ENCODE data around the gene DOP1A. TPM values are rescaled to one million over a fixed set of nuclear protein-coding genes. Genes with fewer than 3 reads are reported as not detected.

Gene DOP1A
- total and polyA plus RNA-seq, 2 of the 13 experiments (the other 11 are each of a cell fraction or from before 2014, with no cell fraction given), result 5.2 to 16.7 TPM

DNA sequence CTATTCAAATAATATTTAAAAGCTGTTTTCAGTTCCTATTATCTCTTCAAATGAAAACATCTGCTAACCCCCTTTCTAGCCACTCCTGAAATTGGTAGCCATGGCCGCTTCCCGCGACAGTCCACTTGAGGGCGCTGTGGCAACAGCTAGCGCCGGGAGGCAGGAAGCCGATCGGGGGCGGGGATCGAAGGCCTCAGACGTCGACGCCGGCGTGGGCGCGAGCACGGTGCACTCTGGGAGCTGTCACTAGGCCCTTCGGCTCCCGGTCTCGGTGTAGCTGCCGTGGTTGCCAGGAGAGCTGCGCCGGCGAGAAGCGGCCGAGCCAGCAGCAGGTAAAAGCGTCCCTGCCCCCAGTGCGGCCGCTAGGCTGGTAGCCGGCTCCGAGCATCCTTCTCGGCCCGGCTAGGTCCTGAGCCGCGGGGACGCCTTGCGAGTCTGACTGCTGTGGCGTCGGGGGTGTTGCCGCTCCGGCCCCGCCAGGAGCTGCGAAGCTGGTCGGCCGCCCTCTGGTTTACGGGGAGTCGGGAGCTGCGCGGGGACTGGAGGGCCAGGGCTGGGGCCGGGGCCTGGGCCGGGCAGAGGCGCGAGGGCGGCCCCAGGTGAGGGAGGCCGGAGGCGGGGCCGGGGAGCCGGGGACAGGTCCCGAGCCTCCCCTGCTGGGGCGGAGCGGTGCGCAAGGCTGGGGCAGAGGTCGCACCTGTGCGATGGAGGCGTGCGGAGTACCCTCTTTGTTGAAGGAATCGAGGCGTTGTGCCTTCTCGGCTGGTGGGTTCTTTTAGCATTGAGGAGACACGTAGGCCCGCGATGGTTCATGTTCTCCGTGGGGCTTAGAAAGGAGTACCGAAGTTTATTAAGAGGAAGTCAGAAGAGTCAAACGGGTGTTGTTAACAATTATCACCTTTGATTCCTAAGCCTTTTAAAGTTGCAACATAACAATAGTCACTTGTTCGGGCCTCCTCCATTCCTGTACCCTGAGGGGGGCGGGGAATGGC lies at the start of gene DOP1A (continued):
- TF ChIP-seq, protein P1, sequence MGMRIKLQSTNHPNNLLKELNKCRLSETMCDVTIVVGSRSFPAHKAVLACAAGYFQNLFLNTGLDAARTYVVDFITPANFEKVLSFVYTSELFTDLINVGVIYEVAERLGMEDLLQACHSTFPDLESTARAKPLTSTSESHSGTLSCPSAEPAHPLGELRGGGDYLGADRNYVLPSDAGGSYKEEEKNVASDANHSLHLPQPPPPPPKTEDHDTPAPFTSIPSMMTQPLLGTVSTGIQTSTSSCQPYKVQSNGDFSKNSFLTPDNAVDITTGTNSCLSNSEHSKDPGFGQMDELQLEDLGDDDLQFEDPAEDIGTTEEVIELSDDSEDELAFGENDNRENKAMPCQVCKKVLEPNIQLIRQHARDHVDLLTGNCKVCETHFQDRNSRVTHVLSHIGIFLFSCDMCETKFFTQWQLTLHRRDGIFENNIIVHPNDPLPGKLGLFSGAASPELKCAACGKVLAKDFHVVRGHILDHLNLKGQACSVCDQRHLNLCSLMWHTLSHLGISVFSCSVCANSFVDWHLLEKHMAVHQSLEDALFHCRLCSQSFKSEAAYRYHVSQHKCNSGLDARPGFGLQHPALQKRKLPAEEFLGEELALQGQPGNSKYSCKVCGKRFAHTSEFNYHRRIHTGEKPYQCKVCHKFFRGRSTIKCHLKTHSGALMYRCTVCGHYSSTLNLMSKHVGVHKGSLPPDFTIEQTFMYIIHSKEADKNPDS (CRISPR knock-in tag; IDR thresholded peaks at IDR 0.05), result 0 out of 2 replicates have a peak, but pooled peaks have one; percentile 17
- TF ChIP-seq ZBTB7B (CRISPR knock-in tag; IDR thresholded peaks at IDR 0.05) (peak; percentile 19; the same call in 1 of the 2 replicates), ZNF251 (CRISPR knock-in tag; IDR thresholded peaks at IDR 0.05) (no peak), ZNF317 (CRISPR knock-in tag; IDR thresholded peaks at IDR 0.05) (no peak), HNRNPK (IDR thresholded peaks at IDR 0.05; ENCODE audit: low read depth, low read length, poor library complexity, severe bottlenecking) (peak; percentile 42), AKAP8 (CRISPR knock-in tag; IDR thresholded peaks at IDR 0.05) (peak; percentile 53; the same call in 1 of the 2 replicates), ATRX (CRISPR knock-in tag; IDR thresholded peaks at IDR 0.05; ENCODE audit: borderline replicate concordance) (no peak), ZNF292 (CRISPR knock-in tag; IDR thresholded peaks at IDR 0.05; ENCODE audit: borderline replicate concordance, low read depth) (peak; percentile 75), CHCHD3 (CRISPR knock-in tag; IDR thresholded peaks at IDR 0.05) (0 out of 2 replicates have a peak, but pooled peaks have one; percentile 61), FOXO1 (CRISPR knock-in tag; IDR thresholded peaks at IDR 0.05) (peak; percentile 52), HNF4G (IDR thresholded peaks at IDR 0.05; ENCODE audit: borderline replicate concordance, low read depth, low read length) (peak; percentile 18; the same call in 1 of the 2 replicates), HNF4G (CRISPR knock-in tag; IDR thresholded peaks at IDR 0.05; ENCODE audit: borderline replicate concordance, low read depth) (no peak), ZNF576 (CRISPR knock-in tag; IDR thresholded peaks at IDR 0.05) (peak; percentile 82; the same call in 1 of the 2 replicates)
- TF ChIP-seq, protein P2, sequence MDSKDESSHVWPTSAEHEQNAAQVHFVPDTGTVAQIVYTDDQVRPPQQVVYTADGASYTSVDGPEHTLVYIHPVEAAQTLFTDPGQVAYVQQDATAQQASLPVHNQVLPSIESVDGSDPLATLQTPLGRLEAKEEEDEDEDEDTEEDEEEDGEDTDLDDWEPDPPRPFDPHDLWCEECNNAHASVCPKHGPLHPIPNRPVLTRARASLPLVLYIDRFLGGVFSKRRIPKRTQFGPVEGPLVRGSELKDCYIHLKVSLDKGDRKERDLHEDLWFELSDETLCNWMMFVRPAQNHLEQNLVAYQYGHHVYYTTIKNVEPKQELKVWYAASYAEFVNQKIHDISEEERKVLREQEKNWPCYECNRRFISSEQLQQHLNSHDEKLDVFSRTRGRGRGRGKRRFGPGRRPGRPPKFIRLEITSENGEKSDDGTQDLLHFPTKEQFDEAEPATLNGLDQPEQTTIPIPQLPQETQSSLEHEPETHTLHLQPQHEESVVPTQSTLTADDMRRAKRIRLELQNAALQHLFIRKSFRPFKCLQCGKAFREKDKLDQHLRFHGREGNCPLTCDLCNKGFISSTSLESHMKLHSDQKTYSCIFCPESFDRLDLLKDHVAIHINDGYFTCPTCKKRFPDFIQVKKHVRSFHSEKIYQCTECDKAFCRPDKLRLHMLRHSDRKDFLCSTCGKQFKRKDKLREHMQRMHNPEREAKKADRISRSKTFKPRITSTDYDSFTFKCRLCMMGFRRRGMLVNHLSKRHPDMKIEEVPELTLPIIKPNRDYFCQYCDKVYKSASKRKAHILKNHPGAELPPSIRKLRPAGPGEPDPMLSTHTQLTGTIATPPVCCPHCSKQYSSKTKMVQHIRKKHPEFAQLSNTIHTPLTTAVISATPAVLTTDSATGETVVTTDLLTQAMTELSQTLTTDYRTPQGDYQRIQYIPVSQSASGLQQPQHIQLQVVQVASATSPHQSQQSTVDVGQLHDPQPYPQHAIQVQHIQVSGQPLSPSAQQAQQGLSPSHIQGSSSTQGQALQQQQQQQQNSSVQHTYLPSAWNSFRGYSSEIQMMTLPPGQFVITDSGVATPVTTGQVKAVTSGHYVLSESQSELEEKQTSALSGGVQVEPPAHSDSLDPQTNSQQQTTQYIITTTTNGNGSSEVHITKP (CRISPR knock-in tag; IDR thresholded peaks at IDR 0.05; ENCODE audit: low read depth), result peak; percentile 59; the same call in 1 of the 2 replicates
- TF ChIP-seq, protein P3, sequence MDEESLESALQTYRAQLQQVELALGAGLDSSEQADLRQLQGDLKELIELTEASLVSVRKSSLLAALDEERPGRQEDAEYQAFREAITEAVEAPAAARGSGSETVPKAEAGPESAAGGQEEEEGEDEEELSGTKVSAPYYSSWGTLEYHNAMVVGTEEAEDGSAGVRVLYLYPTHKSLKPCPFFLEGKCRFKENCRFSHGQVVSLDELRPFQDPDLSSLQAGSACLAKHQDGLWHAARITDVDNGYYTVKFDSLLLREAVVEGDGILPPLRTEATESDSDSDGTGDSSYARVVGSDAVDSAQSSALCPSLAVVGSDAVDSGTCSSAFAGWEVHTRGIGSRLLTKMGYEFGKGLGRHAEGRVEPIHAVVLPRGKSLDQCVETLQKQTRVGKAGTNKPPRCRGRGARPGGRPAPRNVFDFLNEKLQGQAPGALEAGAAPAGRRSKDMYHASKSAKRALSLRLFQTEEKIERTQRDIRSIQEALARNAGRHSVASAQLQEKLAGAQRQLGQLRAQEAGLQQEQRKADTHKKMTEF (CRISPR knock-in tag; IDR thresholded peaks at IDR 0.05), result peak; percentile 93
- TF ChIP-seq, protein P4, sequence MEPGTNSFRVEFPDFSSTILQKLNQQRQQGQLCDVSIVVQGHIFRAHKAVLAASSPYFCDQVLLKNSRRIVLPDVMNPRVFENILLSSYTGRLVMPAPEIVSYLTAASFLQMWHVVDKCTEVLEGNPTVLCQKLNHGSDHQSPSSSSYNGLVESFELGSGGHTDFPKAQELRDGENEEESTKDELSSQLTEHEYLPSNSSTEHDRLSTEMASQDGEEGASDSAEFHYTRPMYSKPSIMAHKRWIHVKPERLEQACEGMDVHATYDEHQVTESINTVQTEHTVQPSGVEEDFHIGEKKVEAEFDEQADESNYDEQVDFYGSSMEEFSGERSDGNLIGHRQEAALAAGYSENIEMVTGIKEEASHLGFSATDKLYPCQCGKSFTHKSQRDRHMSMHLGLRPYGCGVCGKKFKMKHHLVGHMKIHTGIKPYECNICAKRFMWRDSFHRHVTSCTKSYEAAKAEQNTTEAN (CRISPR knock-in tag; conservative IDR thresholded peaks at IDR 0.05), result no peak
- TF ChIP-seq, protein P5, sequence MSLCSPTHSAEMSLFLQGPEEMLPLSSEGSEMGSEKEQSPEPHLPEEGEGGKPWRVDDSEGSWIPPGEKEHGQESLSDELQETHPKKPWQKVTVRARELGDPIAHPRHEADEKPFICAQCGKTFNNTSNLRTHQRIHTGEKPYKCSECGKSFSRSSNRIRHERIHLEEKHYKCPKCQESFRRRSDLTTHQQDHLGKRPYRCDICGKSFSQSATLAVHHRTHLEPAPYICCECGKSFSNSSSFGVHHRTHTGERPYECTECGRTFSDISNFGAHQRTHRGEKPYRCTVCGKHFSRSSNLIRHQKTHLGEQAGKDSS (CRISPR knock-in tag; IDR thresholded peaks at IDR 0.05; ENCODE audit: borderline replicate concordance, low read depth), result no peak; the same call in 1 of the 2 replicates
